GM21619 (cell line): Measurements from ENCODE around the gene ACKR3.

Experiments used
- ATAC-seq: cut with Tn5 transposase; IDR thresholded peaks from one replicate; pipeline ENCODE4 v1.9.1; 2021; ENCODE audit not compliant: unreplicated experiment

The ACKR3 gene

GRCh38 chr2:236627841-236628240 is 58.2 kb downstream of the ACKR3 start:
- ATAC-seq, result no peak

- no peak for ATAC-seq
Measured at GRCh38 chr2:236628256-236628901, 58.8 kb downstream of the ACKR3 start.

GRCh38 chr2:236628981-236629605 is 59.5 kb downstream of the ACKR3 start:
- no peak for ATAC-seq

GRCh38 chr2:236629961-236630872 is 60.6 kb downstream of the ACKR3 start:
- no peak for ATAC-seq

- no peak for ATAC-seq
Measured at GRCh38 chr2:236631281-236631855, 61.7 kb downstream of the ACKR3 start.

GRCh38 chr2:236631856-236632291 is 62.2 kb downstream of the ACKR3 start:
- no peak for ATAC-seq
